HepG2 (cell line): ENCODE data around the gene MRPS34. TPM values are rescaled to one million over a fixed set of nuclear protein-coding genes. Genes with fewer than 3 reads are reported as not detected.

Source experiments
- BHLHE40 ChIP-seq: IDR thresholded peaks from 2 replicates; pipeline ENCODE4 v1.6.1; 2011; ENCODE audit warnings: low read length, improper control_type of control experiment
- DMAP1 ChIP-seq: IDR thresholded peaks from 2 replicates; pipeline ENCODE4 v1.6.1; 2016
- DNMT1 ChIP-seq: sonication (generic); formaldehyde crosslinking; IDR thresholded peaks from 2 replicates; pipeline ENCODE4 v1.5.1; 2020; ENCODE audit warnings: mild to moderate bottlenecking, missing genetic modification reagents
- EP300 ChIP-seq, 3 experiments: sonication (generic) in 1 of 3; formaldehyde crosslinking in 1 of 3; IDR thresholded peaks; 2 replicates each; pipeline versions ENCODE4 v1.5.1 to v1.6.1; 2011 to 2020; ENCODE audit warnings: low read depth in 2 of 3, low read length in 2 of 3, borderline replicate concordance in 1 of 3, improper control_type of control experiment in 1 of 3, mild to moderate bottlenecking in 1 of 3, missing genetic modification reagents in 1 of 3, moderate library complexity in 1 of 3
- FOXA1 ChIP-seq, 2 experiments: fragments of 450-650 bp in 1 of 2; sonication (generic) in 1 of 2; formaldehyde crosslinking in 1 of 2; IDR thresholded peaks; 2 replicates each; pipeline versions ENCODE4 v1.4.0 to v1.6.1; 2016 to 2020; ENCODE audit warnings: missing genetic modification reagents in 1 of 2
- HNRNPL ChIP-seq: fragments of 200-400 bp; formaldehyde crosslinking; IDR thresholded peaks from 2 replicates; pipeline ENCODE4 v1.6.1; 2017; ENCODE audit warnings: mild to moderate bottlenecking, low read depth, low read length
- KDM1A ChIP-seq: IDR thresholded peaks from 2 replicates; pipeline ENCODE4 v1.6.1; 2016; ENCODE audit warnings: missing compliant biosample characterization
- KDM2A ChIP-seq: sonication (generic); formaldehyde crosslinking; IDR thresholded peaks from 2 replicates; pipeline ENCODE4 v1.4.0; 2020; ENCODE audit warnings: low read depth, missing genetic modification reagents, borderline replicate concordance
- MAFK ChIP-seq, 2 experiments: IDR thresholded peaks in 1 of 2; conservative IDR thresholded peaks in 1 of 2; 2 replicates each; pipeline ENCODE4 v1.6.1; 2011; ENCODE audit warnings: improper control_type of control experiment in 2 of 2, low read length in 2 of 2
- MED8 ChIP-seq: sonication (generic); formaldehyde crosslinking; IDR thresholded peaks from 2 replicates; pipeline ENCODE4 v1.8.1; 2023; ENCODE audit warnings: mild to moderate bottlenecking, missing genetic modification reagents; ENCODE audit not compliant: insufficient replicate concordance
- PAWR ChIP-seq: sonication (generic); formaldehyde crosslinking; IDR thresholded peaks from 2 replicates; pipeline ENCODE4 v1.4.0; 2020; ENCODE audit warnings: missing genetic modification reagents, mild to moderate bottlenecking, borderline replicate concordance
- PHF21A ChIP-seq: sonication (generic); formaldehyde crosslinking; IDR thresholded peaks from 2 replicates; pipeline ENCODE4 v1.5.0; 2020; ENCODE audit warnings: mild to moderate bottlenecking, missing genetic modification reagents
- SRSF1 ChIP-seq: fragments of 200-400 bp; formaldehyde crosslinking; optimal IDR thresholded peaks from 2 replicates; pipeline ENCODE3; 2017; ENCODE audit warnings: mild to moderate bottlenecking, low read depth, low read length, moderate library complexity
- TBL1XR1 ChIP-seq: fragments of 150-350 bp; IDR thresholded peaks from 2 replicates; pipeline ENCODE4 v1.6.1; 2014; ENCODE audit warnings: borderline replicate concordance, low read length; ENCODE audit not compliant: partially characterized antibody
- ZNF224 ChIP-seq: sonication (generic); formaldehyde crosslinking; IDR thresholded peaks from 2 replicates; pipeline ENCODE4 v1.5.0; 2020; ENCODE audit warnings: mild to moderate bottlenecking, missing genetic modification reagents
- ZNF326 ChIP-seq: sonication (generic); formaldehyde crosslinking; IDR thresholded peaks from 2 replicates; pipeline ENCODE4 v1.4.0; 2020; ENCODE audit warnings: missing genetic modification reagents, borderline replicate concordance
- ZNF746 ChIP-seq: sonication (generic); formaldehyde crosslinking; IDR thresholded peaks from 2 replicates; pipeline ENCODE4 v1.8.0; 2022; ENCODE audit warnings: mild to moderate bottlenecking, missing genetic modification reagents
- polyA plus RNA-seq, 8 experiments: library from polyadenylated mRNA; depleted of rRNA in 3 of 8; stranded (reverse) in 7 of 8; unstranded in 1 of 8; fragments of >200 nt; fragmentation: Illumina TruSeq in 4 of 8; extraction: Trizol in 4 of 8; gene quantifications; 2 replicates each; pipeline versions ENCODE4 v1.2.1 to v1.2.3, GENCODE V29; 2011 to 2016; ENCODE audit warnings: low read depth in 4 of 8, missing spikeins in 1 of 8, mixed read lengths in 1 of 8; ENCODE audit not compliant: insufficient read depth in 1 of 8
- total RNA-seq, 5 experiments: library from RNA; depleted of rRNA; stranded (reverse); fragments of >200 nt; fragmentation: Illumina TruSeq; extraction: Trizol; gene quantifications; 2 replicates each; pipeline ENCODE4 v1.2.3, GENCODE V29; 2016; ENCODE audit warnings: low read depth in 1 of 5
- TF ChIP-seq, protein P1 (sequence below): sonication (generic); formaldehyde crosslinking; IDR thresholded peaks from 2 replicates; pipeline ENCODE4 v1.9.0; 2021; ENCODE audit warnings: missing genetic modification reagents, mild to moderate bottlenecking, borderline replicate concordance
- TF ChIP-seq, protein P2 (sequence below): fragments of 450-650 bp; IDR thresholded peaks from 2 replicates; pipeline ENCODE4 v1.6.1; 2016
- TF ChIP-seq, protein P3 (sequence below): IDR thresholded peaks from 2 replicates; pipeline ENCODE4 v1.6.1; 2012; ENCODE audit warnings: low read length, improper control_type of control experiment
- TF ChIP-seq, protein P4 (sequence below): conservative IDR thresholded peaks from 2 replicates; pipeline ENCODE4 v1.6.1; 2018; ENCODE audit warnings: missing genetic modification reagents

Gene MRPS34
- total and polyA plus RNA-seq, 2 of the 13 experiments (the other 11 are each of a cell fraction or from before 2014, with no cell fraction given) = 63.5 to 131 TPM

DNA sequence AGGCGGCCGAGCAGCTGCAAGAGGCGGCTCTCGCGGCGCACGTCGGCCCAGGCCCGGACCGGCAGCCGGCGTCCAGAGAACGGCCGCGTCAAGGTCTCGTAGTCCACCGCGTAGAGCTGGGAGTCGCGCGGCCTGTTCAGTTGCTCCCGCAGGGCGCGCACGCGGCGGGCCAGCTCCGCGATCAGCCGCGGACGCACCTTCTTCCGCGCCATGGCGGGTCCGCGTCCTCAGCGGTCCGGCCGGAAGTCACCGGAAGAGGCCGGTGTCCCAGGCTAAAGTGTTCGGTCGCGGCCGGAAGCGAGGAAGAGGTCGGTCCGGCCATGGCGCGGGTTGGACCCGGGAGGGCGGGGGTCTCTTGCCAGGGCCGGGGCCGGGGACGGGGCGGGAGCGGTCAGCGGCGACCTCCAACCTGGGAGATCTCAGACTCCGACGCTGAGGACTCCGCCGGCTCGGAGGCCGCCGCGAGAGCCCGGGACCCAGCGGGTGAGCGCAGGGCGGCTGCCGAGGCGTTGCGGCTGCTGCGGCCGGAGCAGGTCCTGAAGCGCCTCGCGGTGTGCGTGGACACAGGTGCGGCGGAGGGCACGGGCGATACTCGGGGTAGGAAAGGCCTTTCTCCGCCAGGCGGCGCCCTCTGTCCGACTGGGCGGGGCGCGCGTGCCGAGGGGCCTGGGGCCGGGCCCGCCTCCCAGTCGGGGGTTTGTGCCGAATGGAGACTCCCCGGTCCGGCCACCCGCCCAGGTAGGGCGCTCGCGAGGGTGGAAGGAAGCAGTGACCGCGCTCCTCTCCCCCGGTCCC lies at the start of gene MRPS34 (continued):
- TF ChIP-seq ZNF326 (no peak), MAFK (conservative IDR thresholded peaks at IDR 0.05 in 1 of 2, IDR thresholded peaks at IDR 0.05 in 1 of 2; ENCODE audit: low read length in 2 of 2) (no peak), PHF21A (CRISPR knock-in tag) (peak; percentile 62), KDM2A (peak; percentile 98), EP300 (IDR thresholded peaks at IDR 0.05; ENCODE audit: low read depth in 2 of 2, low read length in 2 of 2) (peak in 1 of 2 experiments; percentile 21; a peak in 1 of 4 replicates), EP300 (CRISPR knock-in tag; IDR thresholded peaks at IDR 0.05; ENCODE audit: borderline replicate concordance) (no peak), TBL1XR1 (no peak), SRSF1 (no peak), DNMT1 (peak; percentile 94), FOXA1 (IDR thresholded peaks at IDR 0.05) (no peak), FOXA1 (CRISPR knock-in tag; IDR thresholded peaks at IDR 0.05) (peak; percentile 32), PAWR (CRISPR knock-in tag) (no peak), ZNF224 (CRISPR knock-in tag) (peak; percentile 81), MED8 (peak; percentile 90), ZNF746 (peak; percentile 71; the same call in 1 of the 2 replicates), HNRNPL (0 out of 2 replicates have a peak, but pooled peaks have one; percentile 10), DMAP1 (CRISPR knock-in tag) (peak; percentile 98), KDM1A (no peak), BHLHE40 (peak; percentile 87)
- TF ChIP-seq, protein P1, sequence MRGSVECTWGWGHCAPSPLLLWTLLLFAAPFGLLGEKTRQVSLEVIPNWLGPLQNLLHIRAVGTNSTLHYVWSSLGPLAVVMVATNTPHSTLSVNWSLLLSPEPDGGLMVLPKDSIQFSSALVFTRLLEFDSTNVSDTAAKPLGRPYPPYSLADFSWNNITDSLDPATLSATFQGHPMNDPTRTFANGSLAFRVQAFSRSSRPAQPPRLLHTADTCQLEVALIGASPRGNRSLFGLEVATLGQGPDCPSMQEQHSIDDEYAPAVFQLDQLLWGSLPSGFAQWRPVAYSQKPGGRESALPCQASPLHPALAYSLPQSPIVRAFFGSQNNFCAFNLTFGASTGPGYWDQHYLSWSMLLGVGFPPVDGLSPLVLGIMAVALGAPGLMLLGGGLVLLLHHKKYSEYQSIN (CRISPR knock-in tag) = peak; percentile 40; the same call in 1 of the 2 replicates
- TF ChIP-seq, protein P2, sequence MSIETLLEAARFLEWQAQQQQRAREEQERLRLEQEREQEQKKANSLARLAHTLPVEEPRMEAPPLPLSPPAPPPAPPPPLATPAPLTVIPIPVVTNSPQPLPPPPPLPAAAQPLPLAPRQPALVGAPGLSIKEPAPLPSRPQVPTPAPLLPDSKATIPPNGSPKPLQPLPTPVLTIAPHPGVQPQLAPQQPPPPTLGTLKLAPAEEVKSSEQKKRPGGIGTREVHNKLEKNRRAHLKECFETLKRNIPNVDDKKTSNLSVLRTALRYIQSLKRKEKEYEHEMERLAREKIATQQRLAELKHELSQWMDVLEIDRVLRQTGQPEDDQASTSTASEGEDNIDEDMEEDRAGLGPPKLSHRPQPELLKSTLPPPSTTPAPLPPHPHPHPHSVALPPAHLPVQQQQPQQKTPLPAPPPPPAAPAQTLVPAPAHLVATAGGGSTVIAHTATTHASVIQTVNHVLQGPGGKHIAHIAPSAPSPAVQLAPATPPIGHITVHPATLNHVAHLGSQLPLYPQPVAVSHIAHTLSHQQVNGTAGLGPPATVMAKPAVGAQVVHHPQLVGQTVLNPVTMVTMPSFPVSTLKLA = no peak; the same call in 1 of the 2 replicates
- TF ChIP-seq, protein P3, sequence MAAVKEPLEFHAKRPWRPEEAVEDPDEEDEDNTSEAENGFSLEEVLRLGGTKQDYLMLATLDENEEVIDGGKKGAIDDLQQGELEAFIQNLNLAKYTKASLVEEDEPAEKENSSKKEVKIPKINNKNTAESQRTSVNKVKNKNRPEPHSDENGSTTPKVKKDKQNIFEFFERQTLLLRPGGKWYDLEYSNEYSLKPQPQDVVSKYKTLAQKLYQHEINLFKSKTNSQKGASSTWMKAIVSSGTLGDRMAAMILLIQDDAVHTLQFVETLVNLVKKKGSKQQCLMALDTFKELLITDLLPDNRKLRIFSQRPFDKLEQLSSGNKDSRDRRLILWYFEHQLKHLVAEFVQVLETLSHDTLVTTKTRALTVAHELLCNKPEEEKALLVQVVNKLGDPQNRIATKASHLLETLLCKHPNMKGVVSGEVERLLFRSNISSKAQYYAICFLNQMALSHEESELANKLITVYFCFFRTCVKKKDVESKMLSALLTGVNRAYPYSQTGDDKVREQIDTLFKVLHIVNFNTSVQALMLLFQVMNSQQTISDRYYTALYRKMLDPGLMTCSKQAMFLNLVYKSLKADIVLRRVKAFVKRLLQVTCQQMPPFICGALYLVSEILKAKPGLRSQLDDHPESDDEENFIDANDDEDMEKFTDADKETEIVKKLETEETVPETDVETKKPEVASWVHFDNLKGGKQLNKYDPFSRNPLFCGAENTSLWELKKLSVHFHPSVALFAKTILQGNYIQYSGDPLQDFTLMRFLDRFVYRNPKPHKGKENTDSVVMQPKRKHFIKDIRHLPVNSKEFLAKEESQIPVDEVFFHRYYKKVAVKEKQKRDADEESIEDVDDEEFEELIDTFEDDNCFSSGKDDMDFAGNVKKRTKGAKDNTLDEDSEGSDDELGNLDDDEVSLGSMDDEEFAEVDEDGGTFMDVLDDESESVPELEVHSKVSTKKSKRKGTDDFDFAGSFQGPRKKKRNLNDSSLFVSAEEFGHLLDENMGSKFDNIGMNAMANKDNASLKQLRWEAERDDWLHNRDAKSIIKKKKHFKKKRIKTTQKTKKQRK = no peak
- TF ChIP-seq, protein P4, sequence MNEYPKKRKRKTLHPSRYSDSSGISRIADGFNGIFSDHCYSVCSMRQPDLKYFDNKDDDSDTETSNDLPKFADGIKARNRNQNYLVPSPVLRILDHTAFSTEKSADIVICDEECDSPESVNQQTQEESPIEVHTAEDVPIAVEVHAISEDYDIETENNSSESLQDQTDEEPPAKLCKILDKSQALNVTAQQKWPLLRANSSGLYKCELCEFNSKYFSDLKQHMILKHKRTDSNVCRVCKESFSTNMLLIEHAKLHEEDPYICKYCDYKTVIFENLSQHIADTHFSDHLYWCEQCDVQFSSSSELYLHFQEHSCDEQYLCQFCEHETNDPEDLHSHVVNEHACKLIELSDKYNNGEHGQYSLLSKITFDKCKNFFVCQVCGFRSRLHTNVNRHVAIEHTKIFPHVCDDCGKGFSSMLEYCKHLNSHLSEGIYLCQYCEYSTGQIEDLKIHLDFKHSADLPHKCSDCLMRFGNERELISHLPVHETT (CRISPR knock-in tag) = peak; percentile 87; the same call in 1 of the 2 replicates
